HEK293T (cell line): ENCODE measurements around the gene SEZ6L.

Source experiments
- CTCF ChIA-PET: fragments of 350-600 bp; formaldehyde crosslinking; extraction: SDS; loops from one replicate; lab custom pipeline; 2021; ENCODE audit warnings: antibody characterized with exemption, inconsistent platforms; lab: Yijun Ruan, JAX
- POLR2A ChIA-PET: fragments of 350-600 bp; formaldehyde crosslinking; extraction: SDS; loops from one replicate; lab custom pipeline; 2020; ENCODE audit warnings: antibody characterized with exemption, inconsistent platforms; lab: Yijun Ruan, JAX
- DNase-seq: peaks from one replicate; pipeline ENCODE4 v3.0.0; 2012; ENCODE audit warnings: mixed read lengths; ENCODE audit errors: extremely low spot score
- ARNT ChIP-seq: fragments of 450-650 bp; IDR thresholded peaks from 2 replicates; pipeline ENCODE4 v1.6.1; 2017; ENCODE audit warnings: mild to moderate bottlenecking
- BHLHE40 ChIP-seq: fragments of 450-650 bp; IDR thresholded peaks from 2 replicates; pipeline ENCODE4 v1.6.1; 2016; ENCODE audit warnings: mild to moderate bottlenecking, moderate library complexity, borderline replicate concordance
- CTBP1 ChIP-seq: fragments of 450-650 bp; IDR thresholded peaks from 2 replicates; pipeline ENCODE4 v1.6.1; 2016; ENCODE audit warnings: borderline replicate concordance
- ELF4 ChIP-seq: fragments of 450-650 bp; IDR thresholded peaks from 2 replicates; pipeline ENCODE4 v1.6.1; 2017; ENCODE audit warnings: antibody characterized with exemption
- FOXA1 ChIP-seq: fragments of 450-650 bp; IDR thresholded peaks from 2 replicates; pipeline ENCODE4 v1.6.1; 2016; ENCODE audit warnings: mild to moderate bottlenecking
- FOXK2 ChIP-seq: fragments of 450-650 bp; IDR thresholded peaks from 2 replicates; pipeline ENCODE4 v1.6.1; 2016; ENCODE audit warnings: mild to moderate bottlenecking
- FOXM1 ChIP-seq: fragments of 450-650 bp; IDR thresholded peaks from 2 replicates; pipeline ENCODE4 v1.6.1; 2017; ENCODE audit warnings: mild to moderate bottlenecking, borderline replicate concordance
- HDGF ChIP-seq: fragments of 450-650 bp; IDR thresholded peaks from 2 replicates; pipeline ENCODE4 v1.6.1; 2017; ENCODE audit warnings: antibody characterized with exemption, borderline replicate concordance
- L3MBTL2 ChIP-seq: fragments of 450-650 bp; conservative IDR thresholded peaks from 2 replicates; pipeline ENCODE4 v1.6.1; 2016; ENCODE audit warnings: mild to moderate bottlenecking
- LEF1 ChIP-seq: fragments of 450-650 bp; IDR thresholded peaks from 2 replicates; pipeline ENCODE4 v1.6.1; 2017; ENCODE audit warnings: mild to moderate bottlenecking, borderline replicate concordance
- NFRKB ChIP-seq: fragments of 450-650 bp; IDR thresholded peaks from 2 replicates; pipeline ENCODE4 v1.6.1; 2016; ENCODE audit warnings: mild to moderate bottlenecking, moderate library complexity
- SP1 ChIP-seq: fragments of 450-650 bp; IDR thresholded peaks from 2 replicates; pipeline ENCODE4 v1.6.1; 2017
- SUZ12 ChIP-seq: fragments of 450-650 bp; IDR thresholded peaks from 2 replicates; pipeline ENCODE4 v1.6.1; 2016; ENCODE audit warnings: mild to moderate bottlenecking
- TARDBP ChIP-seq: fragments of 450-650 bp; IDR thresholded peaks from 2 replicates; pipeline ENCODE4 v1.6.1; 2016
- ZNF384 ChIP-seq: fragments of 450-650 bp; IDR thresholded peaks from 2 replicates; pipeline ENCODE4 v1.6.1; 2016
- TF ChIP-seq, protein P1 (sequence below): fragments of 450-650 bp; IDR thresholded peaks from 2 replicates; pipeline ENCODE4 v1.6.1; 2016

The SEZ6L gene

GRCh38 chr22:26194313-26194712 lies 25.1 kb downstream of the SEZ6L start:
- ChIA-PET CTCF (interaction anchor here (1.0 kb wide), 1 partner anchor 22 kb away, joined by 3 read pairs; no protein-coding TSS in a partner anchor), POLR2A (no interaction called here)
- TF ChIP-seq, protein P1, sequence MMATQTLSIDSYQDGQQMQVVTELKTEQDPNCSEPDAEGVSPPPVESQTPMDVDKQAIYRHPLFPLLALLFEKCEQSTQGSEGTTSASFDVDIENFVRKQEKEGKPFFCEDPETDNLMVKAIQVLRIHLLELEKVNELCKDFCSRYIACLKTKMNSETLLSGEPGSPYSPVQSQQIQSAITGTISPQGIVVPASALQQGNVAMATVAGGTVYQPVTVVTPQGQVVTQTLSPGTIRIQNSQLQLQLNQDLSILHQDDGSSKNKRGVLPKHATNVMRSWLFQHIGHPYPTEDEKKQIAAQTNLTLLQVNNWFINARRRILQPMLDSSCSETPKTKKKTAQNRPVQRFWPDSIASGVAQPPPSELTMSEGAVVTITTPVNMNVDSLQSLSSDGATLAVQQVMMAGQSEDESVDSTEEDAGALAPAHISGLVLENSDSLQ, result no peak
- TF ChIP-seq ELF4, result no peak
- TF ChIP-seq ARNT, result no peak
- no peak for TF ChIP-seq FOXK2
- no peak for TF ChIP-seq SUZ12
- no peak for TF ChIP-seq L3MBTL2
- TF ChIP-seq FOXA1, result no peak
- no peak for TF ChIP-seq NFRKB
- TF ChIP-seq TARDBP, result no peak
- no peak for TF ChIP-seq FOXM1
- TF ChIP-seq ZNF384, result no peak
- no peak for TF ChIP-seq LEF1
- TF ChIP-seq CTBP1, result no peak
- no peak for TF ChIP-seq SP1
- TF ChIP-seq HDGF, result no peak
- TF ChIP-seq BHLHE40, result no peak
- no peak for DNase-seq

GRCh38 chr22:26194877-26195276 lies 25.6 kb downstream of the SEZ6L start:
- no peak for DNase-seq
- no peak for TF ChIP-seq SUZ12
- no peak for TF ChIP-seq TARDBP
- TF ChIP-seq BHLHE40, result no peak
- TF ChIP-seq ELF4, result no peak
- no peak for TF ChIP-seq NFRKB
- TF ChIP-seq SP1, result no peak
- no peak for TF ChIP-seq FOXA1
- TF ChIP-seq FOXK2, result no peak
- TF ChIP-seq CTBP1, result no peak
- TF ChIP-seq ZNF384, result no peak
- TF ChIP-seq, protein P1, result no peak
- TF ChIP-seq LEF1, result no peak
- no peak for TF ChIP-seq HDGF
- TF ChIP-seq L3MBTL2, result no peak
- TF ChIP-seq ARNT, result no peak
- no peak for TF ChIP-seq FOXM1
- ChIA-PET POLR2A (no interaction called here), CTCF (interaction anchor here (1.0 kb wide), 1 partner anchor 23 kb away, joined by 3 read pairs; no protein-coding TSS in a partner anchor)

- no peak for DNase-seq
- TF ChIP-seq, protein P1, result no peak
- TF ChIP-seq FOXM1 (no peak), NFRKB (no peak), ELF4 (no peak), FOXA1 (no peak), FOXK2 (no peak), SP1 (no peak), BHLHE40 (no peak), HDGF (no peak), L3MBTL2 (no peak)
- ChIA-PET POLR2A (no interaction called here), CTCF (interaction anchor here (1.6 kb wide), 1 partner anchor 24 kb away, joined by 7 read pairs; no protein-coding TSS in a partner anchor)
Measured at GRCh38 chr22:26196657-26197056, 27.4 kb downstream of the SEZ6L start.

DNA sequence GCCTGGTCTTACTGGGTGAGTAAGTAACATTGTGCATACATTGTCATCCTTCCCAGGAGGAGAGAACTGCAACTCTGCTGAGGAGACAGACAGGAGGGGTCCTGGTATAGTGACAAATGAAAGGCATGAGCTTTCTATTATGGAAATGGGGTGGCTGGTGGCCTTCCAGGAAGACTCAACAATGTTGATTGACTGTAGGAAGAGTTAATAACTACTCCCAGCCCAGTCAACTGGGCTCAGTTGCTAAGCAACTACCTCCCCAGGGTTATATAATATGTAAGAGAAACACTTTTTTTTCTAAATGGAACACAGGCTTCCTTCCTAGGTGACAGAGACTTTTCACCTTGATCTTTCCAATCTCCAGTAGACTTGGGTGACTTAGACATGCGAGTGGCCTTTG lies 28.2 kb downstream of the SEZ6L start:
- DNase-seq, result no peak
- no peak for TF ChIP-seq SUZ12
- TF ChIP-seq FOXA1, result no peak
- TF ChIP-seq BHLHE40, result no peak
- no peak for TF ChIP-seq FOXM1
- TF ChIP-seq, protein P1, result no peak
- no peak for TF ChIP-seq TARDBP
- no peak for TF ChIP-seq LEF1
- TF ChIP-seq ARNT, result no peak
- no peak for TF ChIP-seq ZNF384
- ChIA-PET POLR2A (no interaction called here), CTCF (interaction anchor here (1.6 kb wide), 1 partner anchor 25 kb away, joined by 7 read pairs; no protein-coding TSS in a partner anchor)

GRCh38 chr22:26199665-26200064 lies 30.4 kb downstream of the SEZ6L start:
- TF ChIP-seq L3MBTL2, result no peak
- TF ChIP-seq FOXK2, result no peak
- TF ChIP-seq TARDBP, result no peak
- no peak for DNase-seq
- CTCF ChIA-PET, result interaction anchor here (0.6 to 1.1 kb wide), 2 partner anchors 59 to 76 kb away, joined by 3 read pairs; no protein-coding TSS in a partner anchor
- POLR2A ChIA-PET, result no interaction called here

GRCh38 chr22:26202280-26202924 lies 33.1 kb downstream of the SEZ6L start:
- TF ChIP-seq L3MBTL2 (no peak), FOXK2 (no peak), SP1 (no peak), ELF4 (no peak), ARNT (no peak), HDGF (no peak), NFRKB (no peak), ZNF384 (no peak), FOXA1 (no peak), BHLHE40 (no peak), SUZ12 (no peak)
- TF ChIP-seq, protein P1, result no peak
- no peak for DNase-seq
- ChIA-PET CTCF (no interaction called here), POLR2A (no interaction called here)
